Fibroblast of upper back skin (primary cell): Measurements from ENCODE around the gene SPEN.
"Not testable (repeated sequence)": the region's sequence is repeated elsewhere in the genome, so short reads cannot be mapped to it uniquely, and the experiment has no call there.

Source experiments
- DNase-seq: peaks from one replicate; pipeline ENCODE4 v3.0.0-alpha.2; 2013

The SPEN gene

GRCh38 chr1:15908597-15908996 is 61.1 kb downstream of the SPEN start:
- no peak for DNase-seq

GRCh38 chr1:15911141-15911540 is 63.6 kb downstream of the SPEN start:
- DNase-seq: no peak

GRCh38 chr1:15911927-15912326 is 64.4 kb downstream of the SPEN start:
- no peak for DNase-seq

GRCh38 chr1:15913607-15914006 is 66.1 kb downstream of the SPEN start:
- not testable (repeated sequence) for DNase-seq

- no peak for DNase-seq
These were observed 68.5 kb downstream of the SPEN start for GRCh38 chr1:15915991-15916390.

GRCh38 chr1:15916417-15916816 is 68.9 kb downstream of the SPEN start:
- DNase-seq: peak; percentile 25

- DNase-seq: no peak
These were observed 69.4 kb downstream of the SPEN start for GRCh38 chr1:15916916-15917315.

- DNase-seq: peak; percentile 88
These were observed 71.6 kb downstream of the SPEN start for GRCh38 chr1:15918962-15919715.

GRCh38 chr1:15923241-15923640 is 75.7 kb downstream of the SPEN start:
- peak; percentile 74 for DNase-seq

- not testable (repeated sequence) for DNase-seq
These were observed 78.9 kb downstream of the SPEN start for GRCh38 chr1:15926448-15926847.

GRCh38 chr1:15928971-15929965 is 81.8 kb downstream of the SPEN start:
- no peak for DNase-seq

- no peak for DNase-seq
These were observed 83.9 kb downstream of the SPEN start for GRCh38 chr1:15931401-15931800.

GRCh38 chr1:15931884-15932283 is 84.4 kb downstream of the SPEN start:
- no peak for DNase-seq

GRCh38 chr1:15932612-15933011 is 85.1 kb downstream of the SPEN start:
- DNase-seq: no peak

- DNase-seq: no peak
These were observed 86.2 kb downstream of the SPEN start for GRCh38 chr1:15933684-15934083.

GRCh38 chr1:15934211-15935055 is 86.9 kb downstream of the SPEN start:
- DNase-seq: no peak

GRCh38 chr1:15935056-15935950 is 87.8 kb downstream of the SPEN start:
- no peak for DNase-seq

GRCh38 chr1:15936025-15936424 is 88.5 kb downstream of the SPEN start:
- DNase-seq: no peak

- no peak for DNase-seq
These were observed 89.6 kb downstream of the SPEN start for GRCh38 chr1:15937146-15937545.

- DNase-seq: no peak
These were observed 90.2 kb downstream of the SPEN start for GRCh38 chr1:15937706-15938168.

GRCh38 chr1:15938628-15939161 is 91.2 kb downstream of the SPEN start:
- DNase-seq: no peak
